DND-41 (cell line): ENCODE data around the gene RXYLT1.

Experiments used
- EZH2 ChIP-seq: IDR thresholded peaks from 3 replicates; pipeline ENCODE4 v1.6.1; 2012; ENCODE audit warnings: borderline replicate concordance, low read depth, mild to moderate bottlenecking, moderate library complexity, low read length, inconsistent platforms; ENCODE audit not compliant: severe bottlenecking
- TF ChIP-seq, protein P1 (sequence below): IDR thresholded peaks from 2 replicates; pipeline ENCODE4 v1.5.1; 2012; ENCODE audit warnings: borderline replicate concordance, low read length, moderate library complexity, mild to moderate bottlenecking; ENCODE audit not compliant: poor library complexity, severe bottlenecking; ENCODE audit errors: extremely low read depth

- TF ChIP-seq, protein P1, sequence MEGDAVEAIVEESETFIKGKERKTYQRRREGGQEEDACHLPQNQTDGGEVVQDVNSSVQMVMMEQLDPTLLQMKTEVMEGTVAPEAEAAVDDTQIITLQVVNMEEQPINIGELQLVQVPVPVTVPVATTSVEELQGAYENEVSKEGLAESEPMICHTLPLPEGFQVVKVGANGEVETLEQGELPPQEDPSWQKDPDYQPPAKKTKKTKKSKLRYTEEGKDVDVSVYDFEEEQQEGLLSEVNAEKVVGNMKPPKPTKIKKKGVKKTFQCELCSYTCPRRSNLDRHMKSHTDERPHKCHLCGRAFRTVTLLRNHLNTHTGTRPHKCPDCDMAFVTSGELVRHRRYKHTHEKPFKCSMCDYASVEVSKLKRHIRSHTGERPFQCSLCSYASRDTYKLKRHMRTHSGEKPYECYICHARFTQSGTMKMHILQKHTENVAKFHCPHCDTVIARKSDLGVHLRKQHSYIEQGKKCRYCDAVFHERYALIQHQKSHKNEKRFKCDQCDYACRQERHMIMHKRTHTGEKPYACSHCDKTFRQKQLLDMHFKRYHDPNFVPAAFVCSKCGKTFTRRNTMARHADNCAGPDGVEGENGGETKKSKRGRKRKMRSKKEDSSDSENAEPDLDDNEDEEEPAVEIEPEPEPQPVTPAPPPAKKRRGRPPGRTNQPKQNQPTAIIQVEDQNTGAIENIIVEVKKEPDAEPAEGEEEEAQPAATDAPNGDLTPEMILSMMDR, result no peak
- no peak for TF ChIP-seq EZH2
These were observed 28.9 kb downstream of the RXYLT1 start for GRCh38 chr12:63808631-63809030.
